ENCODE data around the gene GLYATL1B.
A peak's percentile ranks its signal among the peaks of the same experiment; 100 is the strongest.

Gene GLYATL1B

GRCh38 chr11:59141673-59142460, 55.8 kb downstream of the GLYATL1B start:
- Histone ChIP-seq H3K36me3 (ENCODE audit: insufficient read depth) (no peaks in the 10 kb centered on the region), H2AFZ (ENCODE audit: low read depth) (peak overlapping the region; percentile 88; the same call in 1 of the 2 replicates), H3K4me1 (ENCODE audit: low read depth, poor library complexity, severe bottlenecking) (peaks cover 33% of the 10 kb centered on the region), H3K4me3 (IDR thresholded peaks at IDR 0.05; ENCODE audit: insufficient read depth, low read depth, low read length) (peak overlapping the region; percentile 29), H3K9ac (peak overlapping the region; percentile 88), H3K27me3 (ENCODE audit: insufficient read depth, low read depth) (no peaks in the 10 kb centered on the region), H3K4me2 (peak overlapping the region; percentile 66), H3K27ac (peak overlapping the region; percentile 89), H4K20me1 (ENCODE audit: insufficient read depth) (no peaks in the 10 kb centered on the region), H3K79me2 (ENCODE audit: insufficient read depth, low read depth) (peaks cover 24% of the 10 kb centered on the region)
- TF ChIP-seq, protein P1, sequence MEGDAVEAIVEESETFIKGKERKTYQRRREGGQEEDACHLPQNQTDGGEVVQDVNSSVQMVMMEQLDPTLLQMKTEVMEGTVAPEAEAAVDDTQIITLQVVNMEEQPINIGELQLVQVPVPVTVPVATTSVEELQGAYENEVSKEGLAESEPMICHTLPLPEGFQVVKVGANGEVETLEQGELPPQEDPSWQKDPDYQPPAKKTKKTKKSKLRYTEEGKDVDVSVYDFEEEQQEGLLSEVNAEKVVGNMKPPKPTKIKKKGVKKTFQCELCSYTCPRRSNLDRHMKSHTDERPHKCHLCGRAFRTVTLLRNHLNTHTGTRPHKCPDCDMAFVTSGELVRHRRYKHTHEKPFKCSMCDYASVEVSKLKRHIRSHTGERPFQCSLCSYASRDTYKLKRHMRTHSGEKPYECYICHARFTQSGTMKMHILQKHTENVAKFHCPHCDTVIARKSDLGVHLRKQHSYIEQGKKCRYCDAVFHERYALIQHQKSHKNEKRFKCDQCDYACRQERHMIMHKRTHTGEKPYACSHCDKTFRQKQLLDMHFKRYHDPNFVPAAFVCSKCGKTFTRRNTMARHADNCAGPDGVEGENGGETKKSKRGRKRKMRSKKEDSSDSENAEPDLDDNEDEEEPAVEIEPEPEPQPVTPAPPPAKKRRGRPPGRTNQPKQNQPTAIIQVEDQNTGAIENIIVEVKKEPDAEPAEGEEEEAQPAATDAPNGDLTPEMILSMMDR (conservative IDR thresholded peaks at IDR 0.05; ENCODE audit: low read depth, low read length), result no peak

- Histone ChIP-seq H3K4me2 (peak within 1 kb of the TSS; percentile 66), H3K4me3 (IDR thresholded peaks at IDR 0.05; ENCODE audit: insufficient read depth, low read depth, low read length) (peak within 1 kb of the TSS; percentile 29), H3K9ac (peak within 1 kb of the TSS; percentile 88), H2AFZ (ENCODE audit: low read depth) (peak within 1 kb of the TSS; percentile 88), H3K27ac (peak within 1 kb of the TSS; percentile 89), H3K4me1 (ENCODE audit: low read depth, poor library complexity, severe bottlenecking) (peaks cover 39% of the 10 kb centered on the region), H3K79me2 (ENCODE audit: insufficient read depth, low read depth) (peaks cover 32% of the 10 kb centered on the region), H3K36me3 (ENCODE audit: insufficient read depth) (no peaks in the 10 kb centered on the region), H4K20me1 (ENCODE audit: insufficient read depth) (no peaks in the 10 kb centered on the region), H3K27me3 (ENCODE audit: insufficient read depth, low read depth) (no peaks in the 10 kb centered on the region)
- TF ChIP-seq, protein P1 (conservative IDR thresholded peaks at IDR 0.05; ENCODE audit: low read depth, low read length), result peak; percentile 25
Measured at GRCh38 chr11:59142530-59143507, 56.7 kb downstream of the GLYATL1B start, which contains the start of gene FAM111A. Gene FAM111A, plus strand, starts transcription at chr11:59142856. Its CDS starts 6,017 bp downstream, at chr11:59148873.

- peak overlapping the region; percentile 72 for H2AFZ ChIP-seq (ENCODE audit: low read depth)
- peak overlapping the region; percentile 66 for H3K4me2 ChIP-seq
- H3K4me1 ChIP-seq (ENCODE audit: low read depth, poor library complexity, severe bottlenecking), result peaks cover 39% of the 10 kb centered on the region
- H3K36me3 ChIP-seq (ENCODE audit: insufficient read depth), result no peaks in the 10 kb centered on the region
- peaks cover 32% of the 10 kb centered on the region for H3K79me2 ChIP-seq (ENCODE audit: insufficient read depth, low read depth)
- no peak overlapping the region for H3K4me3 ChIP-seq (IDR thresholded peaks at IDR 0.05; ENCODE audit: insufficient read depth, low read depth, low read length)
- TF ChIP-seq, protein P1 (conservative IDR thresholded peaks at IDR 0.05; ENCODE audit: low read depth, low read length), result no peak
- no peaks in the 10 kb centered on the region for H3K27me3 ChIP-seq (ENCODE audit: insufficient read depth, low read depth)
- peak overlapping the region; percentile 89 for H3K27ac ChIP-seq
- no peaks in the 10 kb centered on the region for H4K20me1 ChIP-seq (ENCODE audit: insufficient read depth)
- peak overlapping the region; percentile 88 for H3K9ac ChIP-seq
Measured at GRCh38 chr11:59144096-59144495, 58.0 kb downstream of the GLYATL1B start.

All from KMS-11 (cell line).